ENCODE results near the gene PTPN9. TPM values are rescaled to one million over a fixed set of nuclear protein-coding genes. Genes with fewer than 3 reads are reported as not detected.

The PTPN9 gene
- total RNA-seq, 1 donor from 2014 or later = 12.6 TPM

DNA sequence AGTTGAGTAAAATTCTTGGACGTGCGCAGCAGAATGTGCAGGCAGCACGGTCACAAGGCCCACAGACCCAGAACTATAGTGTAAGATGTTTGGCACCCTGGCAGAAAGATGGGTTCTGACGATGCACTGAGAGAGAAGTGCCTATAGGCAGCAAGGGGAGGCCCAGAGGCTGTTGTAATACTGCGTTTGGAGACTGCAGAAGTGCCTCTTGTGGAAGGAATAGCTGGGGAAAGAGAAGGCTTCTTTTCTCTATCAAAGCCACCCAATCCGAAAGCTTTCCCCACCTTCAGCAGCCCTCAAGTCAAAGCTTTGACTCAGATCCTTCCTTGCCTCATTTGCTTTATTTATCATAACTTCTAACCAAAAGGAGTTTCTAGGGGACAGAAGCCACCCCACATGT, 122.4 kb downstream of the PTPN9 start:
- FAIRE-seq (no peak), DNase-seq (ENCODE audit: low read depth) (peak; percentile 3)
- TF ChIP-seq, protein P1, sequence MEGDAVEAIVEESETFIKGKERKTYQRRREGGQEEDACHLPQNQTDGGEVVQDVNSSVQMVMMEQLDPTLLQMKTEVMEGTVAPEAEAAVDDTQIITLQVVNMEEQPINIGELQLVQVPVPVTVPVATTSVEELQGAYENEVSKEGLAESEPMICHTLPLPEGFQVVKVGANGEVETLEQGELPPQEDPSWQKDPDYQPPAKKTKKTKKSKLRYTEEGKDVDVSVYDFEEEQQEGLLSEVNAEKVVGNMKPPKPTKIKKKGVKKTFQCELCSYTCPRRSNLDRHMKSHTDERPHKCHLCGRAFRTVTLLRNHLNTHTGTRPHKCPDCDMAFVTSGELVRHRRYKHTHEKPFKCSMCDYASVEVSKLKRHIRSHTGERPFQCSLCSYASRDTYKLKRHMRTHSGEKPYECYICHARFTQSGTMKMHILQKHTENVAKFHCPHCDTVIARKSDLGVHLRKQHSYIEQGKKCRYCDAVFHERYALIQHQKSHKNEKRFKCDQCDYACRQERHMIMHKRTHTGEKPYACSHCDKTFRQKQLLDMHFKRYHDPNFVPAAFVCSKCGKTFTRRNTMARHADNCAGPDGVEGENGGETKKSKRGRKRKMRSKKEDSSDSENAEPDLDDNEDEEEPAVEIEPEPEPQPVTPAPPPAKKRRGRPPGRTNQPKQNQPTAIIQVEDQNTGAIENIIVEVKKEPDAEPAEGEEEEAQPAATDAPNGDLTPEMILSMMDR (IDR thresholded peaks at IDR 0.05; ENCODE audit: insufficient read depth, low read length, severe bottlenecking) = no peak
- Histone ChIP-seq H3K36me3 (ENCODE audit: control insufficient read depth, insufficient read depth, low read length) (no peaks in the 10 kb centered on the region), H3K27me3 (ENCODE audit: control insufficient read depth, insufficient read depth, low read length) (no peaks in the 10 kb centered on the region), H3K4me3 (ENCODE audit: low read depth, low read length) (peak overlapping the region; percentile 92)

DNA sequence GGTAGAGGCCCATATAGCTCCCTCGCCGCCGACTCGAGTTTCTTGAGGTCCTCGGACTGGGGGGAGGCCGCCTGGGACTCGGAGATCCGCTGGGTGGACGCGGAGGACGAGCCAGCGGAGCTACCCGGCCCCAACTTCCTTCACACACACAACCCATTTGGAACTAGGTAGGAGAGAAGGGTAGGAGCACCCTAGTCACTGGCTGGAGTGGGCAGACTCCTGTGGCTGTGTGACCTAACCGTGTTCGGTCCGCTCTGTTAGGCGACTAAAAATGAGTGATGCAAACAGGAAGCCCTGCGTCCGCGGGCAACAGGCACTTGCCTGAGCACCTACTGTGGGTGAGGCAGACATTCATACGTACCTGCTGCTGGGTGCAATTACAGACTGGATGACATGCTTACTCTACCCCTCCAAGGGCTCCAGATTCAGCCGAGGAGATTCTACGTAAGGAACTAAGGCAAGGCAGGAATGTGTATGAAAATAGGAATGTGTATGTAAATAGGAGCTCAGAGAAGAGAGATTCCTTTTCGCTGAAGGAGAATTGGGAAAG, 123.1 kb downstream of the PTPN9 start:
- FAIRE-seq = no peak
- TF ChIP-seq, protein P1 (IDR thresholded peaks at IDR 0.05; ENCODE audit: insufficient read depth, low read length, severe bottlenecking) = no peak
- Histone ChIP-seq H3K36me3 (ENCODE audit: control insufficient read depth, insufficient read depth, low read length) (no peaks in the 10 kb centered on the region), H3K27me3 (ENCODE audit: control insufficient read depth, insufficient read depth, low read length) (no peaks in the 10 kb centered on the region), H3K4me3 (ENCODE audit: low read depth, low read length) (peak overlapping the region; percentile 92)
- DNase-seq (ENCODE audit: low read depth) = peak; percentile 83

DNA sequence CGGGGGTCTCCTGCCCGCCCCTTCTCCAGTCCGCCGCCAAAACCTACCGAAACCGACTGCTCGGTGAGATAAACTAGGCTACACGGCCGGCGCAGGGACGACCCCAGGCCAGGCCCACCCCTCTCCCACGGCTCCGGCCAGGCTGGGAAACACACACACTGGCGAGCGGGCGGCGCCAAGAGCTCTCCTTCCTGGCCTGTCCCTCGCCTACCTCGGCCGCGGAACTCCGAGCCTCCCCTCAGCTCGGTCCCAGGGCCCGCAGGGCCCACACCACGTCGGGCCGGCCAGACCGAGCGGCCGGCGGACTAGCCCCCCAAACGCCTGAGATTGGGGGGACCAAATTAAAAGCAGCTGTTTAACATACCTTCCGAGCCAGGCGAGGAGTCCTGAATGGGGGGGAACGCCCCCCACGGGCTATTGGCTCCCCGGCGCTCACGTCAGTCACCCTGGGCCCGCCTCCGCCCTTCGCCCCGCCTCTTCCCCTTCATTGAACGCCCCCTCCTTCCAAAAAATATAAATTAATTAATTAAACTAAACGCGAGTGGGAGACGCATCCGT, 123.6 kb downstream of the PTPN9 start:
- FAIRE-seq (no peak), DNase-seq (ENCODE audit: low read depth) (peak; percentile 63)
- H3K27me3 ChIP-seq (ENCODE audit: control insufficient read depth, insufficient read depth, low read length) = no peaks in the 10 kb centered on the region
- peak overlapping the region; percentile 92 for H3K4me3 ChIP-seq (ENCODE audit: low read depth, low read length)
- TF ChIP-seq, protein P1 (IDR thresholded peaks at IDR 0.05; ENCODE audit: insufficient read depth, low read length, severe bottlenecking) = no peak
- H3K36me3 ChIP-seq (ENCODE audit: control insufficient read depth, insufficient read depth, low read length) = no peaks in the 10 kb centered on the region

DNA sequence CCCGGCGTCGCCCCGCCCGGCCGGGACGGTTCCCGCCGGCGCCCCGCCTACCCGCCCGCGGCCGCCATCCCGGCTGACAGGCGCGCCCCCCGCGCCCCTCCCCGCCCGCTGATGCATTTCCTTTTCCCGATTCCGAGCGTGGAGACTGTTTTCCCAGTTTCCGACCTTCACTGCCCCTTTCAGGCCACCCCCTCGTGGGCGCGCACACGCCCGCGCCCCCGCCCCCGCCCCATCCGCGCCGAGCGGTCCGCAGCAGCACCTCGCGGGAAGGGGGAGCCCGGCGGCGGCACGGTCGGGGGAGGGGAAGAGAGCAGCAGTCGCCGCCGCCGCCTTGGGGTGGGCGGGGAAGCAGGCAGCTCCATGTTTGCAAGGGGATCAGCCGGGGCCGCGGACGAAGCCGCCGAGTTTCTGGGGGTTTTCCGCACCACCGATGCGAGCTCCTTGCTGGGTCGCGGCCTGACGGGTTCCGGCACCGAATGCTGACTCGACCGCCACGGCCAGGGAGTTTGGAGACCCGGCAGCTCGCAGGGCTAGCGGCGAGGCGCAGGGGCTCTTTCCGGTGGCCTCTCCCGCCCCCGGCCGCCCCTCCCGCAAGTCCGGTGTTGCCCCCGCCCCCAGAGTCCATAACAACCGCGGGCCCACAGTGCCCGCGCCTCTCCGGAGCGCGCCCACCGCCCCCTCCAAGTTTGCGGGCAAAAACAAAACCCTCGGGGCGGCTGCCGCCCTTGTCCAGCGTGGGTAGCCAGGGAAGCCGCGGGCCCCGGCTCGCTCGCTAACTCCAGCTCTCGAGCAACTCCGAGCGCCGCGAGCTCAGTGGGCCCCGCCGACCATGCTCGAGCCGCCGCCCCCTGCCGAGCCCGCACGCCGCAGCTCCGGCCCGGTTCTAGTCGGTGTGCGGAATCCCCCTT, 124.4 kb downstream of the PTPN9 start:
- Histone ChIP-seq H3K27me3 (ENCODE audit: control insufficient read depth, insufficient read depth, low read length) (no peaks in the 10 kb centered on the region), H3K36me3 (ENCODE audit: control insufficient read depth, insufficient read depth, low read length) (no peaks in the 10 kb centered on the region), H3K4me3 (ENCODE audit: low read depth, low read length) (peak overlapping the region; percentile 92)
- TF ChIP-seq, protein P1 (IDR thresholded peaks at IDR 0.05; ENCODE audit: insufficient read depth, low read length, severe bottlenecking) = no peak
- FAIRE-seq = no peak
- peak; percentile 39 for DNase-seq (ENCODE audit: low read depth)

DNA sequence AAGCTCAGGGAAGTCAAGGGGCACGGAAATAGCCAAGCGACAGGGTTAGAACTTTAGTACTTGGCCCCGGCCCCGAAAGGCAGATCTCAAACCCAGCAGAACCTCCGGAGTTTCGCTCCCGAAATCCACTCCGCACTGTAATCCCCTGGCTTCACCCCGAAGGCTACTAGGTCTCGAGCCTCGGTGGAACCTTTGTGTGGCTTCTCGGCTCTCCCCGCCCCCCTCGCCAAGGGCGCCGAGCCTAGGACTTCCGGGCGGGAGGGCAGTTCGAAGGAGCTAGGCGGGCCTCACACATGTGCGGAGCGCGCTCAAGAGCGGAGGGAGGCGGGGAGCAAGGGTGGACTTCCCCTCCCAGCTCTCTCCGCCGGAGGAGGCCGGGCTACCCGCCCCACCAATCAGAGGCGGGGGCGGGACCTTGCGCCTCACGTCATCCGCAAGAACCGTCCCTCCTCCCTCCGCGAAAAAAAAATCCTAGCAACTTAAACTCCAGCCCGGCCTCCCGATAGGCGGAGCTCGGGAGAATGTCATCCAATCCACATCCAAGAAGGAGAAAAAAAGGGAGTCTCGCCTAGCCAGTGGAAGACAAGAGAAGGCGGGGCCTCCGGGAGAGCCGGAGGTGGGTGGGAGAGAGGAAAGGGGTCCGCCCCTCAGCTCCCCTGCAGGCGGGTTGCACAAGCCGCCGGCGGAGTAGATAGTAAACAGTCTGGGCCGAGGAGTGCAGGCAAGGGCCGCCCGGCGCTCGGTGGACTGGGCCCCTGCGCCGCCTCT, 125.2 kb downstream of the PTPN9 start:
- DNase-seq (ENCODE audit: low read depth) (peak; percentile 100), FAIRE-seq (no peak)
- Histone ChIP-seq H3K4me3 (ENCODE audit: low read depth, low read length) (peak overlapping the region; percentile 92), H3K36me3 (ENCODE audit: control insufficient read depth, insufficient read depth, low read length) (no peaks in the 10 kb centered on the region), H3K27me3 (ENCODE audit: control insufficient read depth, insufficient read depth, low read length) (no peaks in the 10 kb centered on the region)
- TF ChIP-seq, protein P1 (IDR thresholded peaks at IDR 0.05; ENCODE audit: insufficient read depth, low read length, severe bottlenecking) = no peak
